HG03442 (cell line): ENCODE data around the gene SPACA7.
A peak's percentile ranks its signal among the peaks of the same experiment; 100 is the strongest.
"Not testable (repeated sequence)": the region's sequence is repeated elsewhere in the genome, so short reads cannot be mapped to it uniquely, and the experiment has no call there.

Experiments
- ATAC-seq: cut with Tn5 transposase; IDR thresholded peaks from one replicate; pipeline ENCODE4 v1.9.1; 2021; ENCODE audit warnings: mild to moderate bottlenecking, moderate library complexity; ENCODE audit not compliant: unreplicated experiment

Gene SPACA7

DNA sequence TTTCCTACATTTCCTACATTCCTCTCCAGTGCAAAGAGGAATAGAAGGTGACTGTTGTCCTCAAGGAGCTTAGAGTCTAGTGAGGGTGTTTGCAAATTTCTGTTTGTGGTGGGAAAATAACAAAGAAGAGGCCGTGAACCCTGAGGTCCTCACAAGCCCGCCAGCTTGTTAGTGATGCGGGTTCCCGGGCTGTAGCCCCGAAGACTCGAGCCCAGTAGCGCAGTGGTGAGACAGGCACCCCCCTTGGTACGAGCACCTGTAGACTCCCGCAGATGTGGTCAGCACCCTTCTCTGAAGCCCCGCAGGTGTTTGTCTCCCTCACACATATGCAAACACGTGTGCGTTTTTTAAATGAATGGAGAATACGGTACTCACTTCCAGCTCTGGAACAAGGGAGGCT, 26.5 kb upstream of the SPACA7 start:
- ATAC-seq: no peak

DNA sequence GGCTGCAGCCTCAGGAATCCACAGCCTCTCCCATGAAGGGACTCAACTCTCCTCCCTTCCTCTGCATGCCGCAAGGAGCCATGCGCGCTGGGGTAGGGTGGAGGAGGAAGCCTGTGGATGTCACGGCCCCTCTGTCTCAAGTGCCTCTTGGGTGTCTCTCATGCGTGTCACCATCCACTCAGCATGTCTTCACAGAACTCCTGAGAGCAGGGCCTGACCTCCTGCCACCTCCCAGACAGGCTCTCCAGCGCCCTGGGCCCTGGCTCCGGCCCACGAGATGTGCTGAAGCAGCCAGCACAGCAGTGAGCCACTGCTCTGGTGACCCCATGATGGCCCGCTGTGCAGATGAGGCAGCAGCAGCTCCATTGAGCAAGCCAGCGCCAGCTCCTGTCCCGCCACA, 25.9 kb upstream of the SPACA7 start:
- ATAC-seq: no peak

GRCh38 chr13:112351825-112352224, 24.3 kb upstream of the SPACA7 start:
- ATAC-seq: no peak

- ATAC-seq: no peak
These were observed 22.3 kb upstream of the SPACA7 start for GRCh38 chr13:112353856-112354255.

- ATAC-seq: no peak
These were observed 21.6 kb upstream of the SPACA7 start for GRCh38 chr13:112354330-112355273.

DNA sequence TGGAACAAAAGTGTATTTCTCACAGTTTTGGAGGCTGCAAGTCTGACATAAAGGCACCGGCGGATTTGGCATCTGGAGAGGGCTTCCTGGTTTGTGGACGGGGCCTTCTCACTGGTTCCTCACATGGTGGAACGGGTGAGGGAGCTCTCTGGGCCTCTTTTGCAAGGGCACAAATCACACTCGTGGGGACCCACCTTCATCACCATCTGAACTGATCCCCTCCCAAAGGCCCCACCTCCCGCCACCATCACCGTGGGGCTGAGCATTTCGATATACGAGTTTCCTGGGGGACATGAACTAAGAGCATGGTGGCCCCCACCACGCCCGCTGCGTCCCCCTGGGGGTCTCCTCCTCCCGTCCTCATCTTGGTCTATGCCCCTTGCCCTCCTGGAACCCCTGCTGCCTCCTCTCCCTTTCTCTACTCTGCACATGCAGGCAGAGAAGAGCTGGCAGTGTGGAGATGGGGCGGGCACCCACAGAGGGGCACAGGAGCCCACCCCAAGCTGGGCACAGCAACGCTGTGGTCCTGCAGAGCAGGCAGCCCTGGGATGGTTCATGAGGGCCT, 20.8 kb upstream of the SPACA7 start:
- no peak for ATAC-seq

GRCh38 chr13:112356190-112356589, 20.0 kb upstream of the SPACA7 start:
- ATAC-seq: no peak

- no peak for ATAC-seq
These were observed 18.0 kb upstream of the SPACA7 start for GRCh38 chr13:112358156-112358555.

DNA sequence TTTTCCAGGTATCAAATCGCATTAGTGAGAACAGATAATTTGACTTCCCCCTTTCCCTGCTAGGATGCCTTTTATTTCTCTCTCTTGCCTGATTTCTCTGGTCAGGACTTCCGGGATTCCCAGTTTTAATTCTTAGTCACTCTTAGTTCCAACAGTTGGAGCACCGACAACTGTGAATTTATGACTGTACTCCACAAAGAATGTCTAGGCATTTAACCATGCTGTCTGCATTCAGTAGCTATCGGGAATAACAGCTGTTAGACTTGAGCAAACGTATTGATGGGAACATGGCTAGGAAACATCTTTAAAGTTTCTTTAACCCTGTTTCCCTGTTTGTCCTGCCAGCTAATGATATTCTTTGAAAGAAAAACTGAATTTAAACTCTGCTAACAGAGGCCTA, 14.1 kb upstream of the SPACA7 start:
- ATAC-seq: no peak

GRCh38 chr13:112363867-112364528, 12.2 kb upstream of the SPACA7 start:
- no peak for ATAC-seq

DNA sequence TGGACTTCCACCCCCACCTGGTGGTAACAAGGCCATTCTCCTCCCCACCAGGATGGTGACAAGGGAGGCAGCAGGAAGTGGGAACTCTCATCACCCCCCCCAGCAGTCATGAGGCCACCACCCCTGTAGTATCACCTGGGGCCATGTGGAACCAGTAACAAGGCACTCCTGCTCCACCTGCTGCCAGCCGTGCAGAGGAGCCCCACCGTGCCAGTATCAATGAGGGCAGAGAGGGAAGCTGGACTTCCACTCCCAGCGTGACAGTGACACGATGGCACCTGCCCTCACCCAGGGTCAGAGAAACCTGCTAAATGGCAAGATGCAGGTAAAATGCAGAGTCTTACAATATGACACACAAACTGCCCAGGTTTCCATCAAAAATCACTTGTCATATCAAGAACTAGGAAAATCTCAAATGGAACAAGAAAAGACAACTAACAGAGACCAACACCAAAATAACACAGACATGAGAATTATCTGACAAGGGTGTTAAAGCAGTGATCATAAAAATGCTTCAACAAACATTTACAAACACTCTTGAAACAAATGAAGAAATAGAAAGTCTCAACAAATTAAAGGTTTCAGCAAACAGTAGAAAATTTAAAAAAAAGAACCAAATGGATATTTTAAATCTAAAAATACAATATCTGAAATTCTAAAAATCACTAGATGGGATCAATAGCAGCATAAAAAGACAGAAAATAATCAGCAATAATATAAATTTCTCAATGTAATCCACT, 9.1 kb upstream of the SPACA7 start:
- no peak for ATAC-seq

GRCh38 chr13:112368883-112369282, 7.3 kb upstream of the SPACA7 start:
- ATAC-seq: no peak

- ATAC-seq: no peak
These were observed 5.8 kb upstream of the SPACA7 start for GRCh38 chr13:112370311-112370710.

DNA sequence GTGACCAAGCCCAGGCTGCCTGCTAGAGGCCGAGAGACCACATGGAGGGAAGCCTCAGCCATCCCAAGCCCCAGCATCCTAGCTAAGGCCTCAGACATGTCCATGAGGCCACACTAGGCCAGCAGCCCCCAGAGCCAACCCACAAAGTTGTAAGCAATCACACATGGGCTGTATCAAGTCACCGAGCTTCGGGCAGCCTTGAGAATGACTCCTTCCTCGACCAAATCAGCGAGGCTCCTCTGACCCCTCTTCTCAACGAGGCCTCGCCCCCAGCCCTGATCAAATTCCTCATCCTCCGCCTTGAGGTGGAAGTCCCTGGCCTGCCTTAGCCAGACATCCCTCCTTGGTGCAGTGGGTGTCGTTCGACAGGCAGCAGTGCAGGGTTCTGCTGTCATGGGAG, 1.9 kb upstream of the SPACA7 start:
- no peak for ATAC-seq

GRCh38 chr13:112391746-112392145, 15.6 kb downstream of the SPACA7 start:
- no peak for ATAC-seq

- ATAC-seq: no peak
These were observed 16.6 kb downstream of the SPACA7 start for GRCh38 chr13:112392719-112393118.

DNA sequence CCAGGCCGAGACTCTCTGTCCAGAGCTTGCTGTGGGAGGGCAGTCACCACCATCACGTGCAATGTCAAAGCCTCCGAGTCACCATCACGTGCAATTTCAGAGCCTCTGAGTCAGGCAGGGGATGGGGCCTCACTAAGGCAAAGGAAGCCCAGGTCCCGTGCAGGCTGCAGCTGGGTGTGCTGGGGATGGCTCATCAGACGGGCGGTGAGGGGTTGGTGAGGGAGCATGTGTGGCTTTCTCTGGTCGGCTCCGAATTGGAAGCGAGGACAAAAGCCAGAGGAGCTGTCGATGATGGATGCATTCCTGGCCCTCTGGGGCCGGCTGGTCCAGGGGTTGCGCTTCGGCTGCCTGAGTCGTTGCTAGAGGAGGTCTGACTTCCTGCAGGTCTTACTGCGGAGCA, 18.9 kb downstream of the SPACA7 start:
- ATAC-seq: not testable (repeated sequence)

- not testable (repeated sequence) for ATAC-seq
These were observed 19.8 kb downstream of the SPACA7 start for GRCh38 chr13:112395941-112396340.

DNA sequence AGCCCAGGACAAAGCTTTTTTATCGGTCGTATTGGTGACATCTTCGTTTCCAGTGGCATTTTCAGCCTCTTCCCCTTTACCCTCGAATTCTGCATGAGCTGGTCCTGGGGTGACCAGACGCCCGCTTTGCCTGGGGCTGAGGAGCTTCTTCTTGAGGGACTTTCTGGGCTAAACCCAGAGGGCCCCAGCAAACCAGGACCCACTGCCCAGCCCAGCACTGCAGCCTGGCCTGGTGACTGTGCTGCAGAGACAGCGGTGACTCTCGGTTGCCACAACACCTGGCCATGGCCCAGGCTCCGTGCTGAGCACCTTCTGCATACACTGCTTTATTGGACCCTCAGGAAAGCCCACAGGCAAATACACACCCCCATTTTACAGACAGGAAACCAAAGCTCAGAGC, 21.0 kb downstream of the SPACA7 start:
- no peak for ATAC-seq

DNA sequence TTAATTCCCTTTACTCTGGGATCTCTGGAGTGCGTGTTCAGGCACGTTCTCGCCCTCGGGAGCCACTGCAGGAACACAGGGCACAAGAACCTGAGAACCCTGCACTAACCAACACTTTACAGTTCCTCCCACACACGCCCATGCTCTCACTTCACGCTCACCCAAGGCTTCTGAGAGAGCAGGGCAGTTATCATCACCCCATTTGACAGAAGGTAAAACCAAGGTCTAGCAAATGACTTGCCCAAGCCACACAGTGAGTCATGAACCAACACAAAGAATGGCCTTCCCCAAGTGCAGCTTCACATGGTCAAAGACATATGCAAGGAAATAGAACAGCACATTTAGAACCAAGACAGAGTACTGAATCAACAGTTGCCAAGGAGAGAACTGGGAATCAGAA, 22.2 kb downstream of the SPACA7 start:
- peak; percentile 65 for ATAC-seq

GRCh38 chr13:112409828-112410227, 33.7 kb downstream of the SPACA7 start:
- ATAC-seq: not testable (repeated sequence)
